ENCODE measurements around the gene FLACC1. TPM values are rescaled to one million over a fixed set of nuclear protein-coding genes. Genes with fewer than 3 reads are reported as not detected.

The FLACC1 gene
- total RNA-seq, 4 donors from 2014 or later = 2.3 to 5.0 (median 3.4) TPM

GRCh38 chr2:201257956-201258665 is 99.0 kb downstream of the FLACC1 start:
- H3K27ac ChIP-seq = peak overlapping the region; percentile 83 to 89 (median 85)
- 0 to 1% methylated on average over 10 of the region's 10 CpGs for WGBS, 2 donors
- TF ChIP-seq CTCF (IDR thresholded peaks at IDR 0.05) (peak in 1 of 6 experiments; percentile 12), POLR2A (IDR thresholded peaks at IDR 0.05) (peak in 1 of 2 donors; percentile 47)
- DNase-seq = peak; percentile 90 to 92
- H3K4me1 ChIP-seq = peaks cover 0 to 12% of the 10 kb centered on the region in 2 donors
- H3K36me3 ChIP-seq = no peaks in the 10 kb centered on the region
- intact Hi-C loops (cut with DNase I) = no loop called here
- no peaks in the 10 kb centered on the region for H3K9me3 ChIP-seq
- peak overlapping the region; percentile 34 to 48 (median 38) for H3K4me3 ChIP-seq (replicated peaks in 1 of 3)
- H3K27me3 ChIP-seq = no peaks in the 10 kb centered on the region

- peak; percentile 8 to 20 for DNase-seq
- Histone ChIP-seq H3K27me3 (no peaks in the 10 kb centered on the region), H3K27ac (peak overlapping the region in 2 of 3 donors; percentile 83 to 89), H3K4me3 (replicated peaks in 1 of 3) (peak overlapping the region in 1 of 3 donors; percentile 38), H3K36me3 (no peaks in the 10 kb centered on the region), H3K9me3 (no peaks in the 10 kb centered on the region), H3K4me1 (peaks cover 0 to 12% of the 10 kb centered on the region in 2 donors)
- intact Hi-C loops (cut with DNase I) = no loop called here
- 43 to 44% methylated on average over 12 of the region's 12 CpGs for WGBS, 2 donors
- TF ChIP-seq POLR2A (IDR thresholded peaks at IDR 0.05) = no peak
- no peak for TF ChIP-seq CTCF (IDR thresholded peaks at IDR 0.05)
These were observed 99.7 kb downstream of the FLACC1 start for GRCh38 chr2:201257381-201257955.

- no peak for DNase-seq
- Histone ChIP-seq H3K36me3 (no peaks in the 10 kb centered on the region), H3K27me3 (no peaks in the 10 kb centered on the region), H3K4me1 (peaks cover 0 to 4% of the 10 kb centered on the region in 2 donors), H3K4me3 (replicated peaks in 1 of 3) (no peak overlapping the region), H3K9me3 (no peaks in the 10 kb centered on the region), H3K27ac (no peak overlapping the region)
- intact Hi-C loops (cut with DNase I) = no loop called here
- TF ChIP-seq CTCF (IDR thresholded peaks at IDR 0.05) = no peak
- TF ChIP-seq POLR2A (IDR thresholded peaks at IDR 0.05) = no peak
- WGBS, 2 donors = 90 to 98% methylated on average over 3 of the region's 3 CpGs
These were observed 101.1 kb downstream of the FLACC1 start for GRCh38 chr2:201256082-201256481.

- H3K27me3 ChIP-seq = no peaks in the 10 kb centered on the region
- no peaks in the 10 kb centered on the region for H3K9me3 ChIP-seq
- no peak for TF ChIP-seq CTCF (IDR thresholded peaks at IDR 0.05)
- TF ChIP-seq POLR2A (IDR thresholded peaks at IDR 0.05) = no peak
- 93 to 99% methylated on average over 3 of the region's 3 CpGs for WGBS, 2 donors
- no peak overlapping the region for H3K4me3 ChIP-seq (replicated peaks in 1 of 3)
- DNase-seq = no peak
- H3K36me3 ChIP-seq = no peaks in the 10 kb centered on the region
- H3K27ac ChIP-seq = no peak overlapping the region
- intact Hi-C loops (cut with DNase I) = no loop called here
- peaks cover 0 to 4% of the 10 kb centered on the region in 2 donors for H3K4me1 ChIP-seq
These were observed 101.6 kb downstream of the FLACC1 start for GRCh38 chr2:201255408-201256033.
